MCF 10A (cell line): ENCODE data around the gene TIPRL. TPM values are rescaled to one million over a fixed set of nuclear protein-coding genes. Genes with fewer than 3 reads are reported as not detected.

Experiments used
- BruUV-seq: library from RNA; stranded (reverse); fragments of 400-500 nt; replicated peaks from 2 replicates; lab custom pipeline; 2021; lab: Mats Ljungman, UMichigan
- CTCF ChIA-PET: fragments of 300-600 bp; sonication (Branson Sonifier 250); formaldehyde crosslinking; extraction: SDS; loops from one replicate; lab custom pipeline; 2021; ENCODE audit warnings: antibody characterized with exemption, inconsistent platforms; lab: Yijun Ruan, JAX
- POLR2A ChIA-PET: fragments of 300-600, 350-650 bp; sonication (Branson Sonifier 250); formaldehyde crosslinking; extraction: SDS; loops from one replicate; lab custom pipeline; 2020; ENCODE audit warnings: antibody characterized with exemption, inconsistent platforms; lab: Yijun Ruan, JAX
- DNase-seq: peaks from one replicate; pipeline ENCODE4 v3.0.0-alpha.2; 2018; ENCODE audit not compliant: unreplicated experiment
- H3K27ac Mint-ChIP-seq: one replicate; pipeline ENCODE4 v1.8.0; 2022; ENCODE audit warnings: mild to moderate bottlenecking, low read depth, mixed read lengths; ENCODE audit not compliant: unreplicated experiment
- H3K27me3 Mint-ChIP-seq: one replicate; pipeline ENCODE4 v1.8.0; 2022; ENCODE audit warnings: mixed read lengths; ENCODE audit not compliant: insufficient read depth, unreplicated experiment
- H3K36me3 Mint-ChIP-seq: one replicate; pipeline ENCODE4 v1.8.0; 2022; ENCODE audit warnings: mild to moderate bottlenecking, moderate library complexity, mixed read lengths; ENCODE audit not compliant: insufficient read depth, unreplicated experiment
- H3K4me1 Mint-ChIP-seq: one replicate; pipeline ENCODE4 v1.8.0; 2022; ENCODE audit warnings: mixed read lengths; ENCODE audit not compliant: insufficient read depth, unreplicated experiment
- H3K4me3 Mint-ChIP-seq: one replicate; pipeline ENCODE4 v1.8.0; 2022; ENCODE audit warnings: mild to moderate bottlenecking, moderate library complexity, mixed read lengths; ENCODE audit not compliant: unreplicated experiment
- H3K9me3 Mint-ChIP-seq: one replicate; pipeline ENCODE4 v1.8.0; 2022; ENCODE audit warnings: mixed read lengths; ENCODE audit not compliant: unreplicated experiment
- intact Hi-C: fragments of 100-400 bp; cut with micrococcal nuclease; formaldehyde crosslinking; loops from 2 replicates; pipeline ENCODE4 v1.14.1; 2022
- total RNA-seq: library from RNA; stranded (reverse); gene quantifications from 2 replicates; pipeline ENCODE4 v1.2.3, GENCODE V29; 2022
- TF ChIP-seq, protein P1 (sequence below): fragments of 200-600 bp; IDR thresholded peaks from one replicate; pipeline ENCODE4 v1.8.0; 2022; ENCODE audit warnings: antibody characterized with exemption, mild to moderate bottlenecking; ENCODE audit not compliant: unreplicated experiment

The TIPRL gene
- total RNA-seq, 1 experiment from 2014 or later: 111 TPM

GRCh38 chr1:168136709-168137514 is 41.9 kb upstream of the TIPRL start, which contains the start of gene GPR161:
GPR161 (minus strand) TSS chr1:168136930; CDS start chr1:168104850, 32,080 bp downstream.
- peak; percentile 65 for DNase-seq
- no peaks in the 10 kb centered on the region for H3K27me3 Mint-ChIP-seq
- H3K9me3 Mint-ChIP-seq: no peaks in the 10 kb centered on the region
- H3K4me3 Mint-ChIP-seq: peak within 1 kb of the TSS; percentile 87
- peaks cover 15% of the 10 kb centered on the region for H3K4me1 Mint-ChIP-seq
- intact Hi-C loops: loop anchor here (2.0 kb wide), 2 partner anchors 42 to 44 kb away; partner anchors contain the start of gene TIPRL
- ChIA-PET POLR2A (interaction anchor here (1.4 to 3.4 kb wide), 6 partner anchors 9 to 201 kb away, joined by 3 to 14 read pairs (median 6); partner anchors contain the start of genes DCAF6 and MPC2), CTCF (interaction anchor here (1.0 to 3.5 kb wide), 6 partner anchors 9 to 55 kb away, joined by 4 to 26 read pairs (median 9); no protein-coding TSS in a partner anchor)
- TF ChIP-seq, protein P1, sequence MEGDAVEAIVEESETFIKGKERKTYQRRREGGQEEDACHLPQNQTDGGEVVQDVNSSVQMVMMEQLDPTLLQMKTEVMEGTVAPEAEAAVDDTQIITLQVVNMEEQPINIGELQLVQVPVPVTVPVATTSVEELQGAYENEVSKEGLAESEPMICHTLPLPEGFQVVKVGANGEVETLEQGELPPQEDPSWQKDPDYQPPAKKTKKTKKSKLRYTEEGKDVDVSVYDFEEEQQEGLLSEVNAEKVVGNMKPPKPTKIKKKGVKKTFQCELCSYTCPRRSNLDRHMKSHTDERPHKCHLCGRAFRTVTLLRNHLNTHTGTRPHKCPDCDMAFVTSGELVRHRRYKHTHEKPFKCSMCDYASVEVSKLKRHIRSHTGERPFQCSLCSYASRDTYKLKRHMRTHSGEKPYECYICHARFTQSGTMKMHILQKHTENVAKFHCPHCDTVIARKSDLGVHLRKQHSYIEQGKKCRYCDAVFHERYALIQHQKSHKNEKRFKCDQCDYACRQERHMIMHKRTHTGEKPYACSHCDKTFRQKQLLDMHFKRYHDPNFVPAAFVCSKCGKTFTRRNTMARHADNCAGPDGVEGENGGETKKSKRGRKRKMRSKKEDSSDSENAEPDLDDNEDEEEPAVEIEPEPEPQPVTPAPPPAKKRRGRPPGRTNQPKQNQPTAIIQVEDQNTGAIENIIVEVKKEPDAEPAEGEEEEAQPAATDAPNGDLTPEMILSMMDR: no peak
- peak within 1 kb of the TSS; percentile 4 for H3K27ac Mint-ChIP-seq
- no TSS peak for BruUV-seq
- no peaks in the 10 kb centered on the region for H3K36me3 Mint-ChIP-seq

- TF ChIP-seq, protein P1: no peak
- intact Hi-C loops: loop anchor here (2.0 kb wide), 2 partner anchors 41 to 45 kb away; partner anchors contain the start of gene TIPRL
- ChIA-PET POLR2A (interaction anchor here (0.7 to 3.4 kb wide), 9 partner anchors 10 to 415 kb away, joined by 3 to 14 read pairs (median 5); partner anchors contain the start of gene SFT2D2), CTCF (interaction anchor here (0.9 to 1.5 kb wide), 7 partner anchors 8 to 60 kb away, joined by 3 to 5 read pairs (median 4); no protein-coding TSS in a partner anchor)
- Mint-ChIP-seq H3K4me3 (peak overlapping the region; percentile 87), H3K9me3 (no peaks in the 10 kb centered on the region), H3K36me3 (no peaks in the 10 kb centered on the region), H3K4me1 (peaks cover 15% of the 10 kb centered on the region), H3K27me3 (no peaks in the 10 kb centered on the region), H3K27ac (no peak overlapping the region)
- BruUV-seq: no TSS peak
- DNase-seq: no peak
Measured at GRCh38 chr1:168137515-168137821, 41.3 kb upstream of the TIPRL start.

DNA sequence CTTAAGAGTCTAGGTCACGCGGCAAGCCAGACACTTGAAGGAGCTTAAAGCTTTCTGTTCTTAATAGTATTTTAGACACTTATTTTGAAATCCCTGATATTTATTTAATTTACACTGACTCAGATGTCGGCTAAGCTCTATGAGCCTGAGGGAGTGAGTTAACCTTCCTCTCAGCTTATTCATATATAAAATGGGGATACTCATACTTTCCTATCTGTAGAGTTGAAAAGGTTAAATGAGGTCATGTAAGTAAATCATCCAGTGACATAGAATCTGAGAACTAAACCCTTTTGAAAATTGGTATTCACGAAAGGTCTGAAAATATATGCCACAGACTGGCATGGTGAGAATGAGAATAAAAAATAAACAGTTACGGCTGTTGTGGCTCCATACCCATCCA is 40.6 kb upstream of the TIPRL start:
- Mint-ChIP-seq H3K27ac (no peak overlapping the region), H3K4me1 (peaks cover 15% of the 10 kb centered on the region), H3K9me3 (no peaks in the 10 kb centered on the region), H3K27me3 (no peaks in the 10 kb centered on the region), H3K4me3 (no peak overlapping the region), H3K36me3 (no peaks in the 10 kb centered on the region)
- no peak for DNase-seq
- BruUV-seq: no TSS peak
- TF ChIP-seq, protein P1: no peak
- intact Hi-C loops: no loop called here
- CTCF ChIA-PET: interaction anchor here (0.9 to 1.5 kb wide), 8 partner anchors 9 to 61 kb away, joined by 3 to 5 read pairs (median 4); no protein-coding TSS in a partner anchor
- POLR2A ChIA-PET: interaction anchor here (0.5 to 3.4 kb wide), 12 partner anchors 9 to 470 kb away, joined by 3 to 14 read pairs (median 4); partner anchors contain the start of gene SFT2D2

DNA sequence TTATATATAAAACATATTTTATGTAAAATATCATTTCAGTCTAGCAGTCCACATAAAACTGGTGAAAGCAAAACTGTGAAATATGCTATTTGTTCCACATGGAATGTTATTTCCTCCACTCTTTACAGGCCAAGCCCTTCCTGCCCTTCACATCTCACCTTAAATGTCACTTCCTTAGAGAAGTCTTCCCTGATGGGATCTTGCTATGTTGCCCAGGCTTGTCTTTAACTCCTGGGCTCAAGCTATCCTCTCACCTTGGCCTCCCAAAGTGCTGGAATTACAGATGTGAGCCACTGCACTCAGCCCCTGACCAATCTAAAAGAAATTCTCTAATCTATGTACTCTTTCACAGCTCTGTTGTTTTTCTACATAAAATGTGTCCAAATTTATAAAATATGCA is 39.7 kb upstream of the TIPRL start:
- TF ChIP-seq, protein P1: no peak
- H3K27ac Mint-ChIP-seq: no peak overlapping the region
- H3K4me3 Mint-ChIP-seq: no peak overlapping the region
- CTCF ChIA-PET: interaction anchor here (0.7 to 1.4 kb wide), 3 partner anchors 10 to 88 kb away, joined by 3 to 5 read pairs (median 4); no protein-coding TSS in a partner anchor
- POLR2A ChIA-PET: interaction anchor here (1.1 to 1.8 kb wide), 3 partner anchors 23 to 55 kb away, joined by 4 to 5 read pairs (median 4); no protein-coding TSS in a partner anchor
- no peak for DNase-seq
- H3K27me3 Mint-ChIP-seq: no peaks in the 10 kb centered on the region
- intact Hi-C loops: no loop called here
- H3K36me3 Mint-ChIP-seq: no peaks in the 10 kb centered on the region
- no peaks in the 10 kb centered on the region for H3K9me3 Mint-ChIP-seq
- no TSS peak for BruUV-seq
- H3K4me1 Mint-ChIP-seq: peaks cover 15% of the 10 kb centered on the region
